Naive thymus-derived CD4-positive, alpha-beta T cell (primary cell): ENCODE results near the gene LRRC74B. TPM values are rescaled to one million over a fixed set of nuclear protein-coding genes. Genes with fewer than 3 reads are reported as not detected.

ENCODE experiments used
- ATAC-seq: fragments of 150-1000 bp; cut with Tn5 transposase; 2 replicates; pipeline ENCODE4 v1.10.0; 2021; ENCODE audit warnings: mild to moderate bottlenecking, moderate library complexity
- CTCF ChIA-PET: fragments of 350-600 bp; sonication (Branson Sonifier 250); formaldehyde crosslinking; loops from one replicate; lab custom pipeline; 2021; ENCODE audit warnings: antibody characterized with exemption; lab: Charles Lee
- POLR2A ChIA-PET: fragments of 350-600 bp; sonication (Branson Sonifier 250); formaldehyde crosslinking; loops from one replicate; lab custom pipeline; 2021; ENCODE audit warnings: antibody characterized with exemption, inconsistent platforms; lab: Charles Lee
- DNase-seq, 9 donors: peaks; one replicate each; pipeline versions ENCODE4 v3.0.0 to v3.0.0-alpha.2; 2020 to 2022; ENCODE audit warnings: mixed read lengths in 1 of 9
- H3K27ac ChIP-seq: one replicate; pipeline ENCODE4 v1.7.0; 2013; ENCODE audit warnings: mild to moderate bottlenecking, low read depth, low read length, moderate library complexity
- H3K27me3 ChIP-seq, 2 donors: one replicate each; pipeline ENCODE4 v1.7.0; 2013; ENCODE audit warnings: low read length in 2 of 2, mild to moderate bottlenecking in 2 of 2, moderate library complexity in 2 of 2; ENCODE audit not compliant: control insufficient read depth in 2 of 2, insufficient read depth in 2 of 2
- H3K36me3 ChIP-seq, 3 experiments: 1 replicate in 2 of 3; 2 replicates in 1 of 3; pipeline ENCODE4 v1.7.0; 2013; ENCODE audit warnings: low read length in 3 of 3, mild to moderate bottlenecking in 3 of 3, moderate library complexity in 1 of 3; ENCODE audit not compliant: insufficient read depth in 3 of 3, control insufficient read depth in 2 of 3
- H3K4me1 ChIP-seq, 2 donors: one replicate each; pipeline ENCODE4 v1.7.0; 2013; ENCODE audit warnings: low read length in 2 of 2, mild to moderate bottlenecking in 2 of 2, moderate library complexity in 1 of 2; ENCODE audit not compliant: control insufficient read depth in 2 of 2, insufficient read depth in 2 of 2
- H3K4me3 ChIP-seq: 2 replicates; pipeline ENCODE4 v1.7.0; 2013; ENCODE audit warnings: mild to moderate bottlenecking, low read length
- H3K9me3 ChIP-seq, 3 experiments: 1 replicate in 2 of 3; 2 replicates in 1 of 3; pipeline ENCODE4 v1.7.0; 2013; ENCODE audit warnings: low read length in 3 of 3; ENCODE audit not compliant: control insufficient read depth in 2 of 3
- H3K27ac Mint-ChIP-seq, 9 donors: one replicate each; pipeline ENCODE4 v1.8.0; 2020 to 2022; ENCODE audit warnings: mixed read lengths in 9 of 9, mild to moderate bottlenecking in 8 of 9, moderate library complexity in 5 of 9, inconsistent platforms in 2 of 9
- H3K27me3 Mint-ChIP-seq, 5 donors: one replicate each; pipeline ENCODE4 v1.8.0; 2021 to 2022; ENCODE audit warnings: mixed read lengths in 5 of 5, mild to moderate bottlenecking in 1 of 5
- H3K36me3 Mint-ChIP-seq, 5 donors: one replicate each; pipeline ENCODE4 v1.8.0; 2020 to 2022; ENCODE audit warnings: mixed read lengths in 5 of 5, mild to moderate bottlenecking in 3 of 5, inconsistent platforms in 1 of 5
- H3K4me1 Mint-ChIP-seq, 7 donors: one replicate each; pipeline ENCODE4 v1.8.0; 2020 to 2022; ENCODE audit warnings: mixed read lengths in 7 of 7, mild to moderate bottlenecking in 3 of 7, inconsistent platforms in 1 of 7
- H3K4me3 Mint-ChIP-seq, 10 donors: one replicate each; pipeline ENCODE4 v1.8.0; 2020 to 2022; ENCODE audit warnings: mild to moderate bottlenecking in 10 of 10, mixed read lengths in 10 of 10, moderate library complexity in 6 of 10, inconsistent platforms in 2 of 10
- H3K9me3 Mint-ChIP-seq, 11 donors: one replicate each; pipeline ENCODE4 v1.8.0; 2020 to 2022; ENCODE audit warnings: mixed read lengths in 11 of 11, mild to moderate bottlenecking in 4 of 11, inconsistent platforms in 1 of 11, moderate library complexity in 1 of 11
- intact Hi-C, 2 donors: fragments of 100-400 bp; cut with micrococcal nuclease; formaldehyde crosslinking; loops; one replicate each; pipeline ENCODE4 v1.15.1; 2023
- polyA plus RNA-seq, 2 donors: library from polyadenylated mRNA; unstranded; fragments of 300-500 nt; fragmentation: Illumina TruSeq; gene quantifications; one replicate each; pipeline ENCODE4 v1.2.3, GENCODE V29; 2021
- total RNA-seq, 6 experiments: library from RNA in 5 of 6; stranded (reverse) in 5 of 6; gene quantifications; 1 replicate in 5 of 6; 2 replicates in 1 of 6; pipeline ENCODE4 v1.2.3 and lab custom pipeline; 2021 to 2026

The LRRC74B gene
- total and polyA plus RNA-seq, 7 experiments from 2014 or later: not detected

DNA sequence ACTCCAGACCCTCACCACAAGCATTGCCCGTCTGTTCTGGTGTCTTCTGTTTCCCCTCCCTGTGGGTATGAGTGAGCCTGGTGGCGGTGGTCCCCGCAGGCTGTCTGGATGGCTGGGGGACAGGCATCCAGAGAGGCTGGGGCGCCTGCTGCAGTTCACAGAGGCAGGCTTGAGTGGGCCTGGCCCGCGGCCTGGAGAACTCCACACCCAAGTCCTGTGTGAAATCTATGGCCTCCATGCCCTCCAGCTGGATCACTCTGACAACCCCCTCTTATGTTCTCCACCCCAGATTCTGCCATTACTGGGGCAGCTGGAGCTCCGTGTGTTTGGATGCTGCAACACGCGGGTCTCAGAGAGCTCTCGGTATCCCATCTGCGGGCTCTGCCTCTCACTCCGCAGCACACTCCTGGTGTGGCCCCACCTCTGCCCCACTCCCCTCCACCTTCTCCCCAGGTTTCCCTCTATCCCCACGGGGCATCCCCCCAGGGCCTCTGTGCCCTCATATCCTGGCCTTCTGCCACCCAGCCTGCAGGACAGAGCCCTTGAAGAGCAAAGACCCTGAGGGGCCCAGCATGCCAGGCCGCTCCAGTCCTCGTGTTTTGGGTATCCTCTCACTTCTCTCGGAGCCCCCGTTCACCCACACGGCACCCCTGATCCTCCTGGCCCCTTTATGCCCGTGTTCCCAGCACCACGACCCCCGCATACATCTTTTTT is 31.3 kb downstream of the LRRC74B start:
- H3K27me3 ChIP-seq: no peaks in the 10 kb centered on the region
- no peaks in the 10 kb centered on the region for H3K4me1 ChIP-seq
- DNase-seq (no peak), ATAC-seq (no peak)
- no peaks in the 10 kb centered on the region for H3K36me3 Mint-ChIP-seq
- ChIA-PET CTCF (no interaction called here), POLR2A (no interaction called here)
- no peak overlapping the region for H3K27ac ChIP-seq
- H3K36me3 ChIP-seq: no peaks in the 10 kb centered on the region
- H3K4me3 Mint-ChIP-seq: no peak overlapping the region
- H3K4me1 Mint-ChIP-seq: no peaks in the 10 kb centered on the region
- H3K9me3 ChIP-seq: no peaks in the 10 kb centered on the region
- H3K9me3 Mint-ChIP-seq: no peaks in the 10 kb centered on the region
- intact Hi-C loops: no loop called here
- H3K4me3 ChIP-seq: no peak overlapping the region
- H3K27me3 Mint-ChIP-seq: no peaks in the 10 kb centered on the region
- no peak overlapping the region for H3K27ac Mint-ChIP-seq

- Histone ChIP-seq H3K27me3 (no peaks in the 10 kb centered on the region), H3K9me3 (no peaks in the 10 kb centered on the region), H3K4me3 (no peak overlapping the region), H3K4me1 (no peaks in the 10 kb centered on the region), H3K36me3 (no peaks in the 10 kb centered on the region), H3K27ac (no peak overlapping the region)
- Mint-ChIP-seq H3K4me1 (no peaks in the 10 kb centered on the region), H3K36me3 (no peaks in the 10 kb centered on the region), H3K9me3 (no peaks in the 10 kb centered on the region), H3K27ac (no peak overlapping the region), H3K27me3 (no peaks in the 10 kb centered on the region), H3K4me3 (no peak overlapping the region)
- ATAC-seq (no peak), DNase-seq (no peak)
- ChIA-PET CTCF (no interaction called here), POLR2A (no interaction called here)
- intact Hi-C loops: no loop called here
Measured at GRCh38 chr22:21077884-21078508, 32.2 kb downstream of the LRRC74B start.

DNA sequence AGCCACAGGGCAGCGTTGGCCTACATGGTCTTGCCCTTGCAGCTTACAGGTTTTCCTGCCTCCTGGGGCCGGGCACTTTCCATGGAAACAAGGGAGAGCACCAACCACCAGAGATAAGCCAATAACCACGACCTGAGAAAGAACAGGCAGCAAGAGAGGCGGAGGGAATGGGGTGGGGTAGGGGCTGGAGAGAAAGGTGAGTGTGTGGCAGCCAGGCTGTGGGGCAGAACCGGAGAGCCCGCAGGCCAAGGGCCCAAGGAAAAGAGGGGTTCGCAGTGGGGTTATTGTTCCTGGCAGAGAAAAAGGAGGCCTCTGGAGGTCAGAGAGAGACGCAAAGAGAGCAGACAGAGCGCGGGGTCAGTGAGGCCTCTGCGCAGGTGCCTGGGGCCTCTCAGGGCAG is 33.2 kb downstream of the LRRC74B start:
- POLR2A ChIA-PET: no interaction called here
- CTCF ChIA-PET: no interaction called here
- ATAC-seq (no peak), DNase-seq (no peak)
- intact Hi-C loops: no loop called here
- H3K27ac Mint-ChIP-seq: no peak overlapping the region
- H3K4me1 ChIP-seq: no peaks in the 10 kb centered on the region
- H3K4me3 ChIP-seq: no peak overlapping the region
- no peaks in the 10 kb centered on the region for H3K27me3 ChIP-seq
- H3K9me3 ChIP-seq: no peaks in the 10 kb centered on the region
- H3K9me3 Mint-ChIP-seq: no peaks in the 10 kb centered on the region
- H3K27ac ChIP-seq: no peak overlapping the region
- H3K36me3 Mint-ChIP-seq: no peaks in the 10 kb centered on the region
- H3K4me1 Mint-ChIP-seq: no peaks in the 10 kb centered on the region
- no peaks in the 10 kb centered on the region for H3K27me3 Mint-ChIP-seq
- no peak overlapping the region for H3K4me3 Mint-ChIP-seq
- H3K36me3 ChIP-seq: no peaks in the 10 kb centered on the region

GRCh38 chr22:21079493-21079892 is 33.7 kb downstream of the LRRC74B start:
- intact Hi-C loops: no loop called here
- Histone ChIP-seq H3K27me3 (no peaks in the 10 kb centered on the region), H3K9me3 (no peaks in the 10 kb centered on the region), H3K36me3 (no peaks in the 10 kb centered on the region), H3K27ac (no peak overlapping the region), H3K4me3 (no peak overlapping the region), H3K4me1 (no peaks in the 10 kb centered on the region)
- Mint-ChIP-seq H3K27me3 (no peaks in the 10 kb centered on the region), H3K4me1 (no peaks in the 10 kb centered on the region), H3K36me3 (no peaks in the 10 kb centered on the region), H3K4me3 (no peak overlapping the region), H3K27ac (no peak overlapping the region), H3K9me3 (no peaks in the 10 kb centered on the region)
- CTCF ChIA-PET: no interaction called here
- ATAC-seq (no peak), DNase-seq (no peak)
- POLR2A ChIA-PET: no interaction called here

DNA sequence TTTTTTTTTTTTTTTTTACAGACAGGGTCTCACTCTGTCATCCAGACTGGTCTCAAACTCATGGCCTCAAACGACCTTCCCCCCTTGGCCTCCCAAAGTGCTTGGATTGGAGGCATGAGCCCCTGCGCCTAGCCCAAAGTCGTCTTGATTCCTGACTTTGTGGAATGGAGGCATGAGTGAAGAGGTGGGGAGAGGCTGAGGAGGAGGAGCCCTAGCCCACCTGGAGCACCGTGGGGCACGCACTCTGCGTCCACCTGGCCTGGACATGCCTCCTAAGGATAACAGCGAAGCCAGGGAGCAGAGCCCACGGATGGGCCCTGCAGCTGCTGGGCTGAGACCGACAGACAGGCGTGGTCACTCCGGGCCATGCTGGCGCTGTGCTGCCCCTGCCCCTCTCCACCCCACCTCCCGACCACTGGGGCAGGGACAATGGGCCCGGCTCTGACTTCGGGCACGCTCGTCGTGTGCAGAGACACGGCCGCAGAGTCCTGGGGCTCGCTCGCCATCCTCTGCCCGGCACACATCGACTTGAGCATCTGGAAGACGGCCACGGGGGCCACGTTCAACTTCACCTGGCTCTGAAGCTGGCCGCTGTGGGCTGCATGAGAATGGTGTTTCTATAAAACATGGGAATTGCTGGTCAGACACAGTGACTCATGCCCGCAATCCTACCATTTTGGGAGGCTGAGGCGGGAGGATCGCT is 34.8 kb downstream of the LRRC74B start:
- CTCF ChIA-PET: no interaction called here
- DNase-seq (no peak), ATAC-seq (no peak)
- Mint-ChIP-seq H3K36me3 (no peaks in the 10 kb centered on the region), H3K9me3 (no peaks in the 10 kb centered on the region), H3K27me3 (no peaks in the 10 kb centered on the region), H3K4me1 (no peaks in the 10 kb centered on the region), H3K4me3 (no peak overlapping the region), H3K27ac (no peak overlapping the region)
- H3K27ac ChIP-seq: no peak overlapping the region
- H3K27me3 ChIP-seq: no peaks in the 10 kb centered on the region
- POLR2A ChIA-PET: no interaction called here
- no peaks in the 10 kb centered on the region for H3K4me1 ChIP-seq
- no peaks in the 10 kb centered on the region for H3K9me3 ChIP-seq
- no peaks in the 10 kb centered on the region for H3K36me3 ChIP-seq
- no peak overlapping the region for H3K4me3 ChIP-seq
- intact Hi-C loops: no loop called here

DNA sequence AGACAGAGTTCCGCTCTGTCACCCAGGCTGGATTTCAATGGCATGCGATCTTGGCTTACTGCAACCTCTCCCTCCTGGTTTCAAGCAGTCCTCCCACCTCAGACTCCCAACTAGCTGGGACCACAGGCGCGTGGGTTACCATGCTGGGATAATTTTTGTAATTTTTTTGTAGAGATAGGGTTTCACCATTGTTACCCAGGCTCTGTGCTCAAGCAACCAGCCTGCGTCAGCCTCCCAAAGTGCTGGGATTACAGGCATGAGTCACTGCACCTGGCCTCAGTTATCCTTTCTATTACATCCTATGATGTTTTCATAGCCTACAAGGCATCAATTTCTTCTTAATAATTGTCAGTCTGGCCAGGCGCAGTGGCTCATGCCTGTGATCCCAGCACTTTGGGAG is 36.5 kb downstream of the LRRC74B start:
- Histone ChIP-seq H3K9me3 (no peaks in the 10 kb centered on the region), H3K27ac (no peak overlapping the region), H3K4me3 (no peak overlapping the region), H3K36me3 (no peaks in the 10 kb centered on the region), H3K4me1 (no peaks in the 10 kb centered on the region), H3K27me3 (no peaks in the 10 kb centered on the region)
- ATAC-seq (no peak), DNase-seq (no peak)
- Mint-ChIP-seq H3K4me3 (no peak overlapping the region), H3K27me3 (no peaks in the 10 kb centered on the region), H3K9me3 (no peaks in the 10 kb centered on the region), H3K27ac (no peak overlapping the region), H3K36me3 (no peaks in the 10 kb centered on the region), H3K4me1 (no peaks in the 10 kb centered on the region)
- POLR2A ChIA-PET: no interaction called here
- CTCF ChIA-PET: no interaction called here
- intact Hi-C loops: no loop called here

- H3K4me3 Mint-ChIP-seq: no peak overlapping the region
- Histone ChIP-seq H3K4me3 (no peak overlapping the region), H3K4me1 (no peaks in the 10 kb centered on the region), H3K36me3 (no peaks in the 10 kb centered on the region), H3K27ac (no peak overlapping the region), H3K9me3 (no peaks in the 10 kb centered on the region), H3K27me3 (no peaks in the 10 kb centered on the region)
- intact Hi-C loops: no loop called here
- DNase-seq (no peak), ATAC-seq (no peak)
- no peaks in the 10 kb centered on the region for H3K36me3 Mint-ChIP-seq
- no peak overlapping the region for H3K27ac Mint-ChIP-seq
- H3K27me3 Mint-ChIP-seq: peaks cover 0 to 7% (median 4%) of the 10 kb centered on the region in 5 donors
- ChIA-PET POLR2A (no interaction called here), CTCF (no interaction called here)
- no peaks in the 10 kb centered on the region for H3K4me1 Mint-ChIP-seq
- H3K9me3 Mint-ChIP-seq: no peaks in the 10 kb centered on the region
Measured at GRCh38 chr22:21087119-21087518, 41.4 kb downstream of the LRRC74B start.
